Loucy (cell line): ENCODE measurements around the gene LNPEP.
A peak's percentile ranks its signal among the peaks of the same experiment; 100 is the strongest.

Experiments used
- H2AFZ ChIP-seq: fragments of 200-600 bp; sonication (generic); 2 replicates; pipeline ENCODE4 v1.6.0; 2016; ENCODE audit warnings: antibody characterized with exemption, mild to moderate bottlenecking, low read length, moderate library complexity
- H3F3A ChIP-seq: fragments of 200-600 bp; 2 replicates; pipeline ENCODE4 v1.6.0; 2016; ENCODE audit warnings: antibody characterized with exemption, low read depth, mild to moderate bottlenecking
- H3K27me3 ChIP-seq: fragments of 200-600 bp; sonication (generic); 2 replicates; pipeline ENCODE4 v1.6.1; 2014; ENCODE audit warnings: low read length, mild to moderate bottlenecking; ENCODE audit not compliant: insufficient read depth, poor library complexity, severe bottlenecking
- H3K36me3 ChIP-seq: fragments of 200-600 bp; sonication (generic); 2 replicates; pipeline ENCODE4 v1.6.1; 2016; ENCODE audit warnings: low read length; ENCODE audit not compliant: insufficient read depth
- H3K4me1 ChIP-seq: fragments of 200-600 bp; sonication (generic); 2 replicates; pipeline ENCODE4 v1.5.1; 2014; ENCODE audit warnings: low read length, mild to moderate bottlenecking; ENCODE audit not compliant: insufficient read depth, poor library complexity, severe bottlenecking
- H3K4me2 ChIP-seq: fragments of 200-600 bp; sonication (generic); 2 replicates; pipeline ENCODE4 v1.6.0; 2014; ENCODE audit warnings: antibody characterized with exemption, low read length, low read depth, mild to moderate bottlenecking; ENCODE audit not compliant: poor library complexity, severe bottlenecking
- H3K4me3 ChIP-seq: fragments of 200-600 bp; sonication (generic); 2 replicates; pipeline ENCODE4 v1.5.1; 2014; ENCODE audit warnings: low read length, mild to moderate bottlenecking, mixed read lengths; ENCODE audit not compliant: poor library complexity, severe bottlenecking
- H3K79me2 ChIP-seq: fragments of 200-600 bp; sonication (generic); 2 replicates; pipeline ENCODE4 v1.6.1; 2014; ENCODE audit warnings: low read length; ENCODE audit not compliant: insufficient read depth
- H3K9ac ChIP-seq: fragments of 200-600 bp; sonication (generic); 2 replicates; pipeline ENCODE4 v1.6.0; 2014; ENCODE audit warnings: mild to moderate bottlenecking, low read depth, low read length, moderate library complexity; ENCODE audit not compliant: poor library complexity, severe bottlenecking
- H3K9me2 ChIP-seq: fragments of 200-600 bp; sonication (generic); replicated peaks from 2 replicates; pipeline ENCODE4 v1.6.1; 2016; ENCODE audit warnings: low read depth, low read length, mixed read lengths
- H3K9me3 ChIP-seq: fragments of 200-600 bp; sonication (generic); 2 replicates; pipeline ENCODE4 v1.6.1; 2014; ENCODE audit warnings: mild to moderate bottlenecking, antibody characterized with exemption, low read length, low read depth; ENCODE audit not compliant: insufficient read depth
- H4K20me1 ChIP-seq: fragments of 200-600 bp; sonication (generic); 2 replicates; pipeline ENCODE4 v1.6.0; 2014; ENCODE audit warnings: antibody characterized with exemption, low read length, mild to moderate bottlenecking; ENCODE audit not compliant: insufficient read depth, poor library complexity, severe bottlenecking
- EZH2phosphoT487 ChIP-seq: fragments of 200-600 bp; IDR thresholded peaks from 2 replicates; pipeline ENCODE4 v1.6.1; 2018; ENCODE audit warnings: antibody characterized with exemption, mild to moderate bottlenecking, moderate library complexity, borderline replicate concordance
- TF ChIP-seq, protein P1 (sequence below): fragments of 200-600 bp; sonication (generic); conservative IDR thresholded peaks from 2 replicates; pipeline ENCODE4 v1.5.1; 2014; ENCODE audit warnings: mild to moderate bottlenecking, antibody characterized with exemption, low read length

Gene LNPEP

DNA sequence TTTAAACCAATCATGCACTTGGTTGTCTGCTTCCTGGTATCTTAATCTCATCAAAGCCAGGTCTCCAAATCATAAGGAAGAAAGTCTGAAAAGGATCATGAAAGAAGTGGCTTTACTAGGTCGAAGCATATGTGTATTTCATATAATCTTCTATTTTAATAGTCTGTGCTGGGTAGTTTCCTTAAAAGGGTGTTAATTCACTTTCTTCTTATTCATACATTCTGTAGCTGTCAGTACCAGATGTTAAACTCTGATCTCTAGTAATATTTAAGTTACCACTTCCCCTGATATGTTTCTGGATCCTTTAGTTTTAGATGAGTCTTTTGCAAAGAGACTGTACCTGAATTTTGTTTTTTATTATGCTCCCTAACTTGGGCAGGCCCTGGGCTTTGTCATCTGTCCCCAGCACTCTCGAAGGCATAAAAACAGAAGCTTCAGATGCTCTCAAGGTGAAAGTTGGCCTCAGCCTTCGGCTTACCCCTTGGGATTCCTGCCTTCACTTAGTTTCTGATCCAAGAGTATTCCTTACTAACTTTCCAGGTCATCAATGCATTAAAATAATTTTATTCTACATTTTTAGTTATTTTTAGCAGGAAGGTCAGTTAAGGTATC lies 15.0 kb upstream of the LNPEP start:
- Histone ChIP-seq H3K27me3 (no peaks in the 10 kb centered on the region), H3K9me2 (no peaks in the 10 kb centered on the region), H3F3A (0 out of 2 replicates have a peak, but pooled peaks cover 3% of the 10 kb centered on the region), H4K20me1 (no peaks in the 10 kb centered on the region), H2AFZ (no peak overlapping the region), H3K4me2 (peak overlapping the region; percentile 29), H3K9me3 (no peaks in the 10 kb centered on the region), H3K79me2 (no peaks in the 10 kb centered on the region), H3K36me3 (no peaks in the 10 kb centered on the region), H3K9ac (no peak overlapping the region), H3K4me1 (peaks cover 28% of the 10 kb centered on the region), H3K4me3 (no peak overlapping the region)
- TF ChIP-seq, protein P1, sequence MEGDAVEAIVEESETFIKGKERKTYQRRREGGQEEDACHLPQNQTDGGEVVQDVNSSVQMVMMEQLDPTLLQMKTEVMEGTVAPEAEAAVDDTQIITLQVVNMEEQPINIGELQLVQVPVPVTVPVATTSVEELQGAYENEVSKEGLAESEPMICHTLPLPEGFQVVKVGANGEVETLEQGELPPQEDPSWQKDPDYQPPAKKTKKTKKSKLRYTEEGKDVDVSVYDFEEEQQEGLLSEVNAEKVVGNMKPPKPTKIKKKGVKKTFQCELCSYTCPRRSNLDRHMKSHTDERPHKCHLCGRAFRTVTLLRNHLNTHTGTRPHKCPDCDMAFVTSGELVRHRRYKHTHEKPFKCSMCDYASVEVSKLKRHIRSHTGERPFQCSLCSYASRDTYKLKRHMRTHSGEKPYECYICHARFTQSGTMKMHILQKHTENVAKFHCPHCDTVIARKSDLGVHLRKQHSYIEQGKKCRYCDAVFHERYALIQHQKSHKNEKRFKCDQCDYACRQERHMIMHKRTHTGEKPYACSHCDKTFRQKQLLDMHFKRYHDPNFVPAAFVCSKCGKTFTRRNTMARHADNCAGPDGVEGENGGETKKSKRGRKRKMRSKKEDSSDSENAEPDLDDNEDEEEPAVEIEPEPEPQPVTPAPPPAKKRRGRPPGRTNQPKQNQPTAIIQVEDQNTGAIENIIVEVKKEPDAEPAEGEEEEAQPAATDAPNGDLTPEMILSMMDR: no peak

DNA sequence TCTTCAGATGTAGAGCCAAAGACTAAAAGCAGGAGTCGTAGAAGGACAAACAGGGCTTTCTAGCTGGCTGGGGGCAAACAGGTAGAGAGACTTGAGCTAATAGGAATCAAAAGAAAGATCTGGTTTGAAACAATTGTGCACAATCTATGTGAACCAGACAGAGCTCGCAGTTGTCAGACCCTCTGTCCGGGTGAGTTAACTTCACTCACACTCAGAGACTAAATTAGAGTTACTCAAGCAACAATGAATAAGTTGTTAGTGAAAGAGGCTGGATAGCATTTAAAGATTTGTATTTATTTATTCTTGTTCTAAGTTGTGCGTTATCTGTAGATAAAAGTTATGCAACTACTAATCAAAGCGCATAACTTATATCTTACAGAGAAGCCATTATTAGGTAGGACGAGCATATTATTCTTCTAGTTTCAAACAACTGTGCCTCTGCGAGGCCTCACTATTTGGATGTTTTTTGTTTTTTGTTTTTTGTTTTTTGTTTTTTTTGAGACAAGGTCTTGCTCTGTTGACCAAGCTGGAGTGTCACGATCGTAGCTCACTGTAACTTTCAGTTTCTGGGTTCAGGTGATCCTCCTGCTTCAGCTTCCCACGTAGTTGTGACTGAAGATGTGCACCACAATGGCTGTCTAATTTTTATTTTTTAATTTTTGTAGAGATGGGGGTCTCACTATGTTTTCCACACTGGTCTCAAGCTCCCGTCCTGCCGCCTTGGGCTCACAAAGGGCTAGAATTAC lies 13.2 kb upstream of the LNPEP start:
- Histone ChIP-seq H3K4me2 (no peak overlapping the region), H3K36me3 (no peaks in the 10 kb centered on the region), H2AFZ (no peak overlapping the region), H3K27me3 (no peaks in the 10 kb centered on the region), H3K9me3 (no peaks in the 10 kb centered on the region), H3K4me1 (peaks cover 28% of the 10 kb centered on the region), H3K79me2 (no peaks in the 10 kb centered on the region), H3F3A (0 out of 2 replicates have a peak, but pooled peaks cover 3% of the 10 kb centered on the region), H3K9me2 (no peaks in the 10 kb centered on the region), H4K20me1 (no peaks in the 10 kb centered on the region), H3K4me3 (no peak overlapping the region), H3K9ac (no peak overlapping the region)
- TF ChIP-seq, protein P1: no peak
- no peak for TF ChIP-seq EZH2phosphoT487

DNA sequence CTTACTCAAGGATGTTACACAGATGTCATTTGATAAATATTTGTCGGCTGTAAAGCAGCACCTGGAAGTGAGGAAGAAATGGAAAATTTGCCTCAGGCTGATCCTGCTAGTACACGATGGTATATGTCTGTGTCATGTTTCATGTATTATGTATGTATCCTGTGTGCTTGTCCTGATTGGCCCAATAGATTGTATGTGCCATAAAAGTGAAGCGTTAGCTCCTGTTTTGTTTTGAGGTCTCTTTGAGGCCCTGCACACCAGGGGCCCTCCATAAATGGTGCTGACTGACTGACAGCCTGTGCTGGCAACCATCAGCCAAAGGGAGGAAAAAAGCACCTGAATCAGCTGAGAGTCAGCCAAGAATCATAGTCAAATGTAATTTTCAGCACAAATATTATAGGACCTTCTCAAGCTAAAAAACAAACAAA lies 11.8 kb upstream of the LNPEP start:
- no peaks in the 10 kb centered on the region for H3K27me3 ChIP-seq
- no peak overlapping the region for H2AFZ ChIP-seq
- no peaks in the 10 kb centered on the region for H3K79me2 ChIP-seq
- 0 out of 2 replicates have a peak, but pooled peaks cover 3% of the 10 kb centered on the region for H3F3A ChIP-seq
- no peaks in the 10 kb centered on the region for H3K9me3 ChIP-seq
- TF ChIP-seq, protein P1: no peak
- TF ChIP-seq EZH2phosphoT487: no peak
- no peak overlapping the region for H3K4me3 ChIP-seq
- peak overlapping the region; percentile 18 for H3K4me2 ChIP-seq
- H3K9me2 ChIP-seq: no peaks in the 10 kb centered on the region
- H4K20me1 ChIP-seq: no peaks in the 10 kb centered on the region
- H3K36me3 ChIP-seq: no peaks in the 10 kb centered on the region
- peaks cover 38% of the 10 kb centered on the region for H3K4me1 ChIP-seq
- no peak overlapping the region for H3K9ac ChIP-seq
